Esophagus muscularis mucosa (tissue), 4 donors: ENCODE data around the gene PTPRN2.

Source experiments
- CTCF ChIP-seq, 3 experiments: fragments of 200-600 bp in 2 of 3; fragments of 450-650 bp in 1 of 3; sonication (generic) in 2 of 3; IDR thresholded peaks; one replicate each; pipeline ENCODE4 v1.5.1; 2017 to 2019; ENCODE audit warnings: antibody characterized with exemption in 3 of 3, mild to moderate bottlenecking in 2 of 3, moderate library complexity in 1 of 3
- EP300 ChIP-seq: sonication (generic); formaldehyde crosslinking; IDR thresholded peaks from one replicate; pipeline ENCODE4 v1.6.1; 2017; ENCODE audit warnings: antibody characterized with exemption
- POLR2A ChIP-seq: fragments of 450-650 bp; IDR thresholded peaks from one replicate; pipeline ENCODE4 v1.6.1; 2017; ENCODE audit warnings: antibody characterized with exemption, moderate library complexity, mild to moderate bottlenecking, low read depth
- POLR2AphosphoS5 ChIP-seq, 2 donors: sonication (generic); formaldehyde crosslinking; IDR thresholded peaks; one replicate each; pipeline ENCODE4 v1.6.1; 2017; ENCODE audit warnings: antibody characterized with exemption in 2 of 2

- TF ChIP-seq POLR2AphosphoS5 (IDR thresholded peaks at IDR 0.05) (no peak), EP300 (no peak), POLR2A (no peak), CTCF (IDR thresholded peaks at IDR 0.05) (no peak)
These were observed 305.1 kb downstream of the PTPRN2 start for GRCh38 chr7:158282461-158283001.
